Suprapubic skin (tissue), 4 donors: ENCODE results near the gene INMT. TPM values are rescaled to one million over a fixed set of nuclear protein-coding genes. Genes with fewer than 3 reads are reported as not detected.

Experiments
- DNase-seq, 2 donors: peaks; one replicate each; pipeline ENCODE4 v3.0.0-alpha.2; 2019; ENCODE audit warnings: low spot score in 2 of 2
- H3K27ac ChIP-seq: fragments of 200-600 bp; sonication (generic); one replicate; pipeline ENCODE4 v1.5.1; 2019
- H3K27me3 ChIP-seq: fragments of 200-600 bp; sonication (generic); one replicate; pipeline ENCODE4 v1.5.1; 2019
- H3K36me3 ChIP-seq: fragments of 200-600 bp; sonication (generic); one replicate; pipeline ENCODE4 v1.5.1; 2019
- H3K4me1 ChIP-seq: fragments of 200-600 bp; sonication (generic); one replicate; pipeline ENCODE4 v1.5.1; 2019
- H3K4me3 ChIP-seq: fragments of 200-600 bp; sonication (generic); one replicate; pipeline ENCODE4 v1.5.1; 2019; ENCODE audit warnings: mild to moderate bottlenecking
- H3K9me3 ChIP-seq: fragments of 200-600 bp; sonication (generic); one replicate; pipeline ENCODE4 v1.5.1; 2019
- EP300 ChIP-seq: sonication (generic); formaldehyde crosslinking; IDR thresholded peaks from one replicate; pipeline ENCODE4 v1.6.1; 2017; ENCODE audit warnings: antibody characterized with exemption
- POLR2A ChIP-seq, 2 donors: fragments of 450-650 bp; IDR thresholded peaks; one replicate each; pipeline ENCODE4 v1.6.1; 2017; ENCODE audit warnings: antibody characterized with exemption in 2 of 2, mild to moderate bottlenecking in 2 of 2, moderate library complexity in 2 of 2
- POLR2AphosphoS5 ChIP-seq, 3 donors: sonication (generic); formaldehyde crosslinking; IDR thresholded peaks; one replicate each; pipeline ENCODE4 v1.6.1; 2017; ENCODE audit warnings: antibody characterized with exemption in 3 of 3
- WGBS: methylation state at CpG from one replicate; pipeline ENCODE4 v1.1.5; 2018; 5-methylcytosine and 5-hydroxymethylcytosine counted together
- total RNA-seq, 4 donors: library from RNA; depleted of rRNA; stranded (reverse); fragments of >200 nt; gene quantifications; one replicate each; pipeline ENCODE4 v1.1.0, GENCODE V29; 2016
- TF ChIP-seq, protein P1 (sequence below), 2 donors: fragments of 200-600 bp in 1 of 2; fragments of 450-650 bp in 1 of 2; sonication (generic) in 1 of 2; IDR thresholded peaks; one replicate each; pipeline ENCODE4 v1.5.1; 2016 to 2019; ENCODE audit warnings: antibody characterized with exemption in 2 of 2, mild to moderate bottlenecking in 1 of 2, moderate library complexity in 1 of 2

Gene INMT
- total RNA-seq, 4 donors from 2014 or later: 1.3 to 9.7 (median 4.2) TPM

DNA sequence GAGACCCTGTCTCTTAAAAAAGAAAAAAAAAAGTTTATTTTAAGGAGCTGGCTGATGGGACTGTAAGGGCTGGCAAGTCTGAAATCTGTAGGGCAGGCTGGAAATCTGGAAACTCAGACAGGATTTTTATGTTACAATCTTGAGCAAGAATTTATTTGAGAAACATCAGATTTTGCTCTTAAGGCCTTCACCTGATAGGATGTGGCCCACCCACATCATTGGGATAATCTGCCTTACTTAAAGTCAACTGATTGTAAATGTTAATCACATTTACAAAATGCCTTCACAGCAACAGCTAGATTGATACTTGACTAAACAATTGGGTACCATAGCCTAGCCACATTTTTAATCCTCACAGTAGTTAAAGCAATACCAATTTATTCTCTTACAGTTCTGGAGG, 30.8 kb downstream of the INMT start:
- Histone ChIP-seq H3K27me3 (no peaks in the 10 kb centered on the region), H3K27ac (no peak overlapping the region), H3K36me3 (peaks cover 41% of the 10 kb centered on the region), H3K4me3 (no peak overlapping the region), H3K4me1 (peaks cover 8% of the 10 kb centered on the region), H3K9me3 (no peaks in the 10 kb centered on the region)
- no peak for DNase-seq
- TF ChIP-seq POLR2A (IDR thresholded peaks at IDR 0.05) (no peak), EP300 (no peak), POLR2AphosphoS5 (IDR thresholded peaks at IDR 0.05) (no peak)
- TF ChIP-seq, protein P1, sequence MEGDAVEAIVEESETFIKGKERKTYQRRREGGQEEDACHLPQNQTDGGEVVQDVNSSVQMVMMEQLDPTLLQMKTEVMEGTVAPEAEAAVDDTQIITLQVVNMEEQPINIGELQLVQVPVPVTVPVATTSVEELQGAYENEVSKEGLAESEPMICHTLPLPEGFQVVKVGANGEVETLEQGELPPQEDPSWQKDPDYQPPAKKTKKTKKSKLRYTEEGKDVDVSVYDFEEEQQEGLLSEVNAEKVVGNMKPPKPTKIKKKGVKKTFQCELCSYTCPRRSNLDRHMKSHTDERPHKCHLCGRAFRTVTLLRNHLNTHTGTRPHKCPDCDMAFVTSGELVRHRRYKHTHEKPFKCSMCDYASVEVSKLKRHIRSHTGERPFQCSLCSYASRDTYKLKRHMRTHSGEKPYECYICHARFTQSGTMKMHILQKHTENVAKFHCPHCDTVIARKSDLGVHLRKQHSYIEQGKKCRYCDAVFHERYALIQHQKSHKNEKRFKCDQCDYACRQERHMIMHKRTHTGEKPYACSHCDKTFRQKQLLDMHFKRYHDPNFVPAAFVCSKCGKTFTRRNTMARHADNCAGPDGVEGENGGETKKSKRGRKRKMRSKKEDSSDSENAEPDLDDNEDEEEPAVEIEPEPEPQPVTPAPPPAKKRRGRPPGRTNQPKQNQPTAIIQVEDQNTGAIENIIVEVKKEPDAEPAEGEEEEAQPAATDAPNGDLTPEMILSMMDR (IDR thresholded peaks at IDR 0.05): no peak

DNA sequence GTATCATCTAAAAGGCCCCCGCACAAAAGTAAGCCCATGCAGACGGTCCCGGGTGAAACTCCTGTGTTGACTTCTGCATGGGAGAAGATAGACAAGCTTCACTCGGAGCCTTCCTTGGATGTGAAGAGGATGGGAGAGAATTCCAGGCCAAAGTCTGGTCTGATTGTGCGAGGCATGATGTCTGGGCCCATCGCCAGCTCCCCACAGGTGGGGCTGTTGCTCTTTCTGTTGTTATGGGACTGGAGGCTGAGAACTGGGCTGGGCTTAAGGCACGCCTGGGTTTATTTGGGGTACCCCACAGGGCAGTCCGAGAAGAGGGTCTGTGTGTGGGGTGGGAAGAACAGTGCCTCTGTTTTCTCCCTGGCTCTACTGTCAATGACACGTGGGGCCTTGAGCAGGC, 33.9 kb downstream of the INMT start:
- Histone ChIP-seq H3K36me3 (peaks cover 41% of the 10 kb centered on the region), H3K9me3 (no peaks in the 10 kb centered on the region), H3K27ac (no peak overlapping the region), H3K4me3 (no peak overlapping the region), H3K27me3 (no peaks in the 10 kb centered on the region), H3K4me1 (peaks cover 3% of the 10 kb centered on the region)
- WGBS: 92% methylated on average over 9 of the region's 9 CpGs
- TF ChIP-seq POLR2A (IDR thresholded peaks at IDR 0.05): no peak
- no peak for TF ChIP-seq EP300
- TF ChIP-seq, protein P1 (IDR thresholded peaks at IDR 0.05): no peak
- no peak for TF ChIP-seq POLR2AphosphoS5 (IDR thresholded peaks at IDR 0.05)
- DNase-seq: no peak

DNA sequence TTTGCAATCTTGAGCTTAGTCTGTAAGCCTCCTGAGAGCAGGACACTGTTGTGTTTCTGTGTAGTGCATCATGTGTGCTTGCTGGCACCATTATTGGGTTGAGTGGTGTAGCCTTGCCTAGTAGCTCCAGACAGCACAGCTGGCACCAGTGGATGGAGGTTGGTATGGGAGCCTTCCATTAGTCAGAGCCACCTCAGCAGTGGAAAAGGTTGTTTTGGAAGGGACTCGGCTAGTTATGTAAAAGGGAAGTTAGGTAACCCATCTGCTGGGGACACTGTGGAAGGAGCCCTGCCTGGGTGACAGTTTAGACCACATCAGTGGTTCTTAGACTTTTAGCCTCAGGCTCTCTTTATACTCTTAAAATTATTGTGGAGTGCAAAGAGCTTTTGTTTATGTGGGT, 35.6 kb downstream of the INMT start:
- no peaks in the 10 kb centered on the region for H3K27me3 ChIP-seq
- H3K9me3 ChIP-seq: no peaks in the 10 kb centered on the region
- DNase-seq: no peak
- no peak overlapping the region for H3K4me3 ChIP-seq
- no peak overlapping the region for H3K27ac ChIP-seq
- peaks cover 3% of the 10 kb centered on the region for H3K4me1 ChIP-seq
- WGBS: 86% methylated on average over 1 of the region's 1 CpG
- peaks cover 37% of the 10 kb centered on the region for H3K36me3 ChIP-seq
- TF ChIP-seq POLR2A (IDR thresholded peaks at IDR 0.05) (no peak), POLR2AphosphoS5 (IDR thresholded peaks at IDR 0.05) (no peak), EP300 (no peak)
- TF ChIP-seq, protein P1 (IDR thresholded peaks at IDR 0.05): no peak

DNA sequence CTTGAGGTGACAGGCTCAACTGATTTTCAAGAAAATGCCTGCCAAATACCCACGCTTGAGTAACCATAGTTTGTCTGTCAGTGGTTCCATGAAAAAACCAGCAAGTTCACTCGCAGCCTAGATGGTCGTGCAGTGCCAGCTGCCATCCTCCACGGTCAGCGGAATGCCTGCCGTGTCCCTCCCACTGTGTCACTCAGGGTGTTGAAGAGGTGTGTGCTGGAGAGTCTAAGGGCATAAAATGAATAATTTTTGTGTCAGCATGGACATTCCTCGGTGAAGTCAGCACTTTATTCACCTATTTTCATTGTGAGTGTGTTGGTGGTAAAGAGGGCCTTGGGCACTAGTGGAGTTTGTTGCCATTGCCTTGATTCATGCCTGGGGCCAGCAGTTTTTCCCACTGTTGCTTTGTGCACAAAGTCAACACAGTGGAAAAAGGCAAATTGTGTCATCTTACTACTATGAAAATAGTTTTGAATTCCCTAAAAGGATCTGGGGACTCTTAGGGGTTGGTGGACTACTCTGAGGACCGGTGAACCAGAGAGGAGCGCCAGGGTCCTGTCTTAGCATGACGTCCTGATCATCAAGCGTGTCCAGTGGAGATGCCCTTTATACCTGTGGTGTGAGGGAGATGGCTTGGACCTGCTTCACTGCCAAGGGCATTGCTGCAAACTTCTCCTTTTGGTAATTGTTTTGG, 36.9 kb downstream of the INMT start:
- Histone ChIP-seq H3K4me3 (no peak overlapping the region), H3K27ac (peak overlapping the region; percentile 38), H3K36me3 (peaks cover 33% of the 10 kb centered on the region), H3K9me3 (no peaks in the 10 kb centered on the region), H3K4me1 (peaks cover 3% of the 10 kb centered on the region), H3K27me3 (no peaks in the 10 kb centered on the region)
- no peak for DNase-seq
- 89% methylated on average over 11 of the region's 11 CpGs for WGBS
- TF ChIP-seq, protein P1 (IDR thresholded peaks at IDR 0.05): no peak
- no peak for TF ChIP-seq POLR2A (IDR thresholded peaks at IDR 0.05)
- no peak for TF ChIP-seq POLR2AphosphoS5 (IDR thresholded peaks at IDR 0.05)
- no peak for TF ChIP-seq EP300

DNA sequence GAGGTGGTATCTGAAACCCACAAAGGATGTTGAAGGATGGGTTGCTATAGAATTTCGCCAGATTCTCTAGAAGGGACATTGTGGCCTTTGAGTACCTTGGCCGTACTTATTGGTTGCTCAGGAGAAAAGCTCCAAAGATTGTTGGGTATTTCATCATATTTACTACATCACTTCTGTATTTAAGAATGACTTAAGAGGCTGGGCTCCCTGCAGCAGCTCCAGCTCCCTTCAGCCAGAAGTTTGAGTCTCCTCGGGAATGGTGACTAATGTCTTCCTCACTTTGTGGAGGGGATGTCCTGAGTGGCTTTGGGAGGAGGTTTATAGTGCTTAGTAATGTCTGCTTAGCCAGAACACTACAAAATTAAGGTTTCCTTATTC, 37.4 kb downstream of the INMT start:
- Histone ChIP-seq H3K4me1 (peaks cover 3% of the 10 kb centered on the region), H3K4me3 (no peak overlapping the region), H3K27me3 (no peaks in the 10 kb centered on the region), H3K9me3 (no peaks in the 10 kb centered on the region), H3K27ac (peak overlapping the region; percentile 49), H3K36me3 (peaks cover 28% of the 10 kb centered on the region)
- no peak for TF ChIP-seq EP300
- DNase-seq: no peak
- WGBS: 66% methylated on average over 3 of the region's 3 CpGs

DNA sequence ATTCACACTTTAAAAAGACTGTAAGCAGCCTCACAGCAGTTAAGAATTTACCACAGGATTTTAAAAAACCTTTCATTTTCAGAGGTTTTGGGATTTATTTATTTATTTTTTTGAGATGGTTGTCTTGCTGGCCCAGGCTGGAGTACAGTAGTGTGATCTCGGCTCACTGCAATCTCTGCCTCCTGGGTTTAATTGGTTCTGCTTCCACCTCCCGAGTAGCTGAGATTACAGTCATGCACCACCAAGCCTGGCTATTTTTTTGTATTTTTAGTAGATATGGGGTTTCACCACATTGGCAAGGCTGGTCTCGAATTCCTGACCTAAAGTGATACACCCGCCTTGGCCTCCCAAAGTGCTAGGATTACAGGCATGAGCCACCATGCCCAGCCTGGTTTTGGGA, 38.4 kb downstream of the INMT start:
- Histone ChIP-seq H3K4me1 (peaks cover 3% of the 10 kb centered on the region), H3K4me3 (no peak overlapping the region), H3K36me3 (peaks cover 17% of the 10 kb centered on the region), H3K27ac (no peak overlapping the region), H3K27me3 (no peaks in the 10 kb centered on the region), H3K9me3 (no peaks in the 10 kb centered on the region)
- DNase-seq: no peak
- 86% methylated on average over 4 of the region's 4 CpGs for WGBS
- TF ChIP-seq POLR2AphosphoS5 (IDR thresholded peaks at IDR 0.05): no peak
